Stimulated activated CD4-positive, alpha-beta T cell treated with anti-CD3 and anti-CD28 coated beads, Interleukin-4, amount 100 ng/mL, for 1 hour (primary cell): ENCODE data around the gene A2ML1.
"Not testable (repeated sequence)": the region's sequence is repeated elsewhere in the genome, so short reads cannot be mapped to it uniquely, and the experiment has no call there.

Source experiments
- DNase-seq: peaks from one replicate; pipeline ENCODE4 v3.0.0-alpha.2; 2020

Gene A2ML1

GRCh38 chr12:8860165-8860961 is 37.9 kb downstream of the A2ML1 start:
- peak; percentile 15 for DNase-seq

GRCh38 chr12:8866429-8866828 is 44.0 kb downstream of the A2ML1 start:
- no peak for DNase-seq

DNA sequence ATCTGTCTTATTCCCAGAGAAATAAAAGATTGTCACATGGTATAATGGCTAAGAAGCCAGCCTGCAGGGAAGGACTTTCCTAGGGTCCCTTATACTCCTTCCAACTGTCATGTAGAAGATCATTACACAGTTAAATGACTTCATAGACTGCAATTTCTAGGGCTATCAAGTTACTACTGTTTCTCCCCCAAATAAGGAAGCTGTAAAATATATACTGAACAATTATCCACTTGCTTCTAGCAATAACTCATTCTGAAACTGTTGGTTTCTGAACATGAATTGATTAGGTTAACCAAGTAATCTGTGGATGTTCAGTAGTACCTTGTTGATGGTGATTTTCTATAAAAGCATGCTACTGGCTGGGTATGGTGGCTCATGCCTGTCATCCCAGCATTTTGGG is 44.6 kb downstream of the A2ML1 start:
- no peak for DNase-seq

GRCh38 chr12:8867786-8868185 is 45.4 kb downstream of the A2ML1 start:
- no peak for DNase-seq

- DNase-seq = no peak
Measured at GRCh38 chr12:8870586-8870985, 48.2 kb downstream of the A2ML1 start.

DNA sequence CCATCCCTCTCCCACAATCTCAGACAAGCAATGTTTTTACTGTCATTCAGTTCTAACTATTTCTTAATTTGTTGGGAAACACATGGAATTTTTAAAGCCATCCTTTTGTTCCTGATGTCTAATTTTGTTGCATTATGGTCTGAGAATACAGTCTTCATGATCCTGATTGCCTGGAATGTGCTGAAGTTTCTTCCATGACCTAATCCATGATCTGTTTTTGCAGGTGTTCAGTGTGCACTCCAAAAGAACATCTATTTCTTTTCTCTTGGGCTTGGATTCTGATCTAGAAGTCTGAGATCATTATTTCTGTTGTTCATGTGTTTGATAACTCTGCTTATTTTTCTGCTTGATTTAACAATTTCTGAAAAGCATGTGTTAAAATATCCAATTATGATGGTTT is 48.6 kb downstream of the A2ML1 start:
- DNase-seq = no peak

DNA sequence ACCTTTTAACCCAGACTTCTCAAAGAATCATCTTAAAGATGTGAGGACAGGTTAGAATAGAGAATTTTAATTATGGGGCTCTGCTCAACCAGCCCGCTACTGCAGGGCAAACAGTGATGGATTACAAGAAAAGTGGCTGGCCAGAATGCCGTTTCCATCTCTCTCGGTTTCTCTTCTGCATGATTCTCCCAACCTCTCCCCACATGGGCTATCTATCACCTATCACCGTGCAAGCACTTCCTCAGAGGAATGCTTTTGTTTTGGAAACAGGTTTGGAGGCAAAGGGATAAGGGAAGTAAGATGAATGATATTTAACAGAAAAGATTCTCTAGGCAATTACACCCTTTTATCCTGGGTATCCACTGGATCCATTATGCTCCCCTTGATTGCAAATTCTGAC is 54.5 kb downstream of the A2ML1 start:
- no peak for DNase-seq

DNA sequence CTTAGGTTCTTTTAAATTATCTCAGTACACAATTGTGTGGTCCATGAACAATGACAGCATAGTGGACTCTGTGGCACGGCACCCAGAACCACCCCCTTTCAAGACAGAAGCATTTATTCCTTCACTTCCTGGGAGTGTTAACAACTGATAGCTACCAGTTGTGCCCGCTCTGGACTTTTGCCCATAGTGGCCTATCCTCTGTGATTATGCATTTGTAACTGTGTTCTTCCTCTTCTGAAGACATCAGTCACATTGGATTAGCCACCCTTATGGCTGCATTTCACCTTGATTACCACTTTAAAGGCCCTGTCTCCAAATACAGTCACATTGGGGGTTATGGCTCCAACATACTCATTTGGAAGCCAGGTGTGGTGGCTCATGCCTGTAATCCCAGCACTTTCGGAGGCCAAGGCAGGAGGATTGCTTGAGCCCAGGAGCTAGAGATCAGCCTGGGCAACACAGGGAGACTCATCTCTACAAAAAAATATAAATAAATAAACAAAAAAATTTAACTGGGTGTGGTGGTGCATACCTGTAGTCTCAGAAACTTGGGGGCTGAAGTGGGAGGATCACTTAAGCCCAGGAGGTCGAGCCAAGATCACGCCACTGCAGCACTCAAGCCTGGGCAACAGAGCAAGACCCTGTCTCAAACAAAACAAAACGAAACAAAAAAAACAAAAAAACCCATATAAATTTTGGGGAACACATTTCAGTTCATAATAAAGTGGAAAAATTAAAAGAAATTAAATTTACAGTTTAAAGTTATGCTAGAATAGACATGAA is 64.3 kb downstream of the A2ML1 start:
- no peak for DNase-seq

DNA sequence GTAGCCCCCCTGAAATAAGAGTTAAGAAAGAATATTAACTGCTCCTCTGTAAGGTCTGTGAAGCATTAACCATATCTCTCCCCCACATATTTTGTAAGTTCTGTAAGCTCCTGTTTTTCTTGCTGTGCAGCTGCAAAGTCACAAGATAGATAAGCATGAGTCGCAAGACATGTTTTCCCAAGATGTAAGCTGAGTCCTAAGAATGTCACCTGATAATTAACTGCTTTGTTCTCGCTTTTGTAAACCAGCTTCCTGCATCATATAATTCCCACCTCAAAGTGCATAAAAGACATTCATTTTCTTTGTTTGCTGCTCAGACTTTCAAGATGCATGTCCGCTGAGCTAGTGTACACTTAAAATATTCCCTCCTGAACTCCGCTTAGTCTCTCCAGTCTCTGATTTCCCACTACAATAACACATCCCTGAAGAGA is 64.9 kb downstream of the A2ML1 start:
- no peak for DNase-seq

- peak; percentile 32 for DNase-seq
Measured at GRCh38 chr12:8890313-8891085, 68.1 kb downstream of the A2ML1 start.

- DNase-seq = no peak
Measured at GRCh38 chr12:8891976-8892375, 69.6 kb downstream of the A2ML1 start.

GRCh38 chr12:8894378-8894777 is 72.0 kb downstream of the A2ML1 start:
- DNase-seq = no peak

GRCh38 chr12:8894986-8895385 is 72.6 kb downstream of the A2ML1 start:
- no peak for DNase-seq

DNA sequence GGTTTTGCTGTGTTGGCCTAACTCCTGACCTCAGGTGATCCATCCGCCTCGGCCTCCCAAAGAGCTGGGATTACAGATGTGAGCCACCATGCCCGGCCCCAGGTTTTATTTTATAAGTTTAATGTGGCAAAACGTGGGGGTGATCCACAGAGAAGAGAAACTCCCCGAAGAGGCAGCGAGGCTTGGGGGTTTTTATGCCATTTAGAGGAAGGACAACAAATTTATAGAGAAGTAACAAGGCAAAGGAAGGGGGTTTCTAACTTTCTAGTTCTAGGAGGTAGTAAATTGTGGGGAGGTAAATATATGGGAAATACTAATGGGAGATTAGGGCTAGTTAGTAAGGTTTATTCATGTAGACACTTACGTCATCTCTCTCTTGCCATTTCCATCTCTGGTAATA is 74.7 kb downstream of the A2ML1 start:
- DNase-seq = no peak

- DNase-seq = no peak
Measured at GRCh38 chr12:8899830-8900229, 77.4 kb downstream of the A2ML1 start.

GRCh38 chr12:8902703-8903102 is 80.3 kb downstream of the A2ML1 start:
- not testable (repeated sequence) for DNase-seq

DNA sequence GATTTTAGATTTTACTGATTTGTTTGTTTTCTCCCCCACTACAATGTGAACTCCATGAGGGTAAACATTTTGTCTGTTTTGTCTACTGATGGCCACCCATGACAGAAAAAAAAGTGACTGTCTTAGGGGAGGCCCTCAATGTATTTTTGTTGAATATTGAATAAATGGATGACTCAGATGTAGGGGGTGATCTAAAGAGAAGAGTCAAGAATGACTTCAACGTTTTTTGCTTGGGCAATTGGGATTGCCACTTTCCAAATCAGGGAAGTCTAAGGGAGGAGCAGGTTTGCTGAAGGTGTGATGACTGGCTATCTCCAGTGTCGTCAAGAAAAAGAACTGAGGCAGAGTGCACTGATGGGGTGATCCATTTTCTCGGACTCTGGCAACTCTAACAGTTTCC is 81.2 kb downstream of the A2ML1 start:
- DNase-seq = no peak

DNA sequence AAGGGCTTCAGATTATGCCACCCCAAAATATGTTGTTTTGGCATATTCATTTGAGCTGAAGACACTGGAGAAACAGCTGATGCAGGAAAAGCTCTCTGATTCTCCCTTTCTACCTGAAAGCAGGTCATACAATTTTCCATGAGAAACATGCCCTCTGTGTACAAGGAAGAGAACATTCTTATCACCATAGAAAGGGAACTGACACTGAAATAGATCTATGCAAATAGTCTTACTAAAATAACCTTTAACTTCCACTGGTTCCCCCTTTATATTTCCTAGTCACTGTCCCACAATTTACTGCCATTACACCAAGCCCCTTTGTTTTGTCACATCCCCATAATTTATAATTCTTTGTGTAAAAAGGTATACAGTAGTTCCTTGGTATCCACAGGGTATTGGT is 82.2 kb downstream of the A2ML1 start:
- DNase-seq = no peak

DNA sequence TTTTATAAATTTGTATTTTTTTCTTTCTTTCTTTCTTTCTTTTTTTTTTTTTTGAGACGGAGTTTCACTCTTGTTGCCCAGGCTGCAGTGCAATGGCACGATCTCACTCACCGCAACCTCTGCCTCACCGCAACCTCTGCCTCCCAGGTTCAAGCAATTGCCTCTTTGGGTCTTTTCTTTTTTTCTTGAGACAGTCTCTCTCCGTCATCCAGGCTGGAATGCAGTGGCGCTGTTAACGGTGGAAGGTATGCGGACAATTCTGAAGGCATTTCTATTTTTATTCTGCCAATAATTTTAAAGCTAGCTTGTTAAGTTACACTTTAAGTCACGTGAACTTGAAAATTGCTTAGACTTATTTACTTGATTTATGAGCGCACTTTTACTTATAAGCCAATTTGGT is 83.1 kb downstream of the A2ML1 start:
- no peak for DNase-seq

- no peak for DNase-seq
Measured at GRCh38 chr12:8906266-8907180, 84.1 kb downstream of the A2ML1 start.

GRCh38 chr12:8907513-8907912 is 85.1 kb downstream of the A2ML1 start:
- no peak for DNase-seq

DNA sequence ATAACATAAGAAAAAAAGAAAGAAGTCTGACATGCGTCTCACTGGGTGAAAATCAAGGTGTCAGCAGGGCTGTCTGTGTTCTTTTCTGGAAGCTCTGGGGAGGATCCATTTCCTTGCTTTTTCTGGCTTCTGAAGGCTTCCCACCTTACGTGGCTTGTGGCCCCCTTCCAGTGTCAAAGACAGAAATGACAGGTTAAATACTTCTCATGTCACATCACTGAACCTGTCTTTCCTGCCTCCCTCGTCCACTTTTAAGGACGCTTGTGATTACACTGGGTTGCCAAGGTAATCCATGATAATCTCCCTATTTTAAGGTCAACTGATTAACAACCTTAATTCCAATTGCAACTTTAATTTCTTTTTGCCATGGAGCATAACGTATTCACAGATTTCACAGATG is 87.3 kb downstream of the A2ML1 start:
- DNase-seq = no peak
